Liver (tissue), 9 donors: ENCODE data around the gene P2RX5. TPM values are rescaled to one million over a fixed set of nuclear protein-coding genes. Genes with fewer than 3 reads are reported as not detected.

Experiments
- DNase-seq: peaks from one replicate; pipeline ENCODE4 v3.0.0-alpha.2; 2017; ENCODE audit warnings: low spot score
- H3K27ac ChIP-seq, 2 donors: one replicate each; pipeline ENCODE4 v1.7.0; 2013; ENCODE audit warnings: inconsistent platforms in 2 of 2, low read length in 2 of 2, control low read depth in 1 of 2, low read depth in 1 of 2, mild to moderate bottlenecking in 1 of 2
- H3K27me3 ChIP-seq, 4 donors: one replicate each; pipeline versions ENCODE4 v1.6.1 to v1.7.0; 2013; ENCODE audit warnings: low read length in 3 of 4, inconsistent platforms in 1 of 4, mild to moderate bottlenecking in 1 of 4, moderate library complexity in 1 of 4; ENCODE audit not compliant: control insufficient read depth in 4 of 4, insufficient read depth in 4 of 4
- H3K36me3 ChIP-seq, 4 donors: one replicate each; pipeline versions ENCODE4 v1.6.1 to v1.7.0; 2013; ENCODE audit warnings: low read length in 3 of 4, mild to moderate bottlenecking in 3 of 4, low read depth in 1 of 4, moderate library complexity in 1 of 4; ENCODE audit not compliant: control insufficient read depth in 4 of 4, insufficient read depth in 3 of 4
- H3K4me1 ChIP-seq, 4 donors: one replicate each; pipeline versions ENCODE4 v1.6.1 to v1.7.0; 2013; ENCODE audit warnings: low read length in 3 of 4, mild to moderate bottlenecking in 3 of 4, moderate library complexity in 1 of 4; ENCODE audit not compliant: control insufficient read depth in 4 of 4, insufficient read depth in 4 of 4
- H3K4me3 ChIP-seq, 3 donors: one replicate each; pipeline versions ENCODE4 v1.6.1 to v1.7.0; 2013; ENCODE audit warnings: low read length in 3 of 3, control low read depth in 1 of 3, low read depth in 1 of 3, mild to moderate bottlenecking in 1 of 3
- H3K9ac ChIP-seq, 2 donors: one replicate each; pipeline ENCODE4 v1.7.0; 2013; ENCODE audit warnings: low read length in 2 of 2, mild to moderate bottlenecking in 2 of 2, moderate library complexity in 2 of 2, control low read depth in 1 of 2, low read depth in 1 of 2
- H3K9me3 ChIP-seq, 4 donors: one replicate each; pipeline versions ENCODE4 v1.6.1 to v1.7.0; 2013; ENCODE audit warnings: low read length in 3 of 4; ENCODE audit not compliant: control insufficient read depth in 4 of 4
- ATF3 ChIP-seq: IDR thresholded peaks from 2 replicates; pipeline ENCODE4 v1.6.1; 2016; ENCODE audit warnings: antibody characterized with exemption
- CTCF ChIP-seq: fragments of 150-350 bp; IDR thresholded peaks from 2 replicates; pipeline ENCODE4 v1.5.1; 2017; ENCODE audit warnings: improper control_type of control experiment, low read depth, low read length; ENCODE audit not compliant: missing input control
- EGR1 ChIP-seq, 2 donors: IDR thresholded peaks; 2 replicates each; pipeline ENCODE4 v1.6.1; 2016 to 2018; ENCODE audit warnings: antibody characterized with exemption in 2 of 2, low read depth in 2 of 2
- FOXA1 ChIP-seq: IDR thresholded peaks from 2 replicates; pipeline ENCODE4 v1.6.1; 2016; ENCODE audit warnings: antibody characterized with exemption
- FOXA2 ChIP-seq: IDR thresholded peaks from 2 replicates; pipeline ENCODE4 v1.6.1; 2016; ENCODE audit warnings: antibody characterized with exemption
- GABPA ChIP-seq, 2 donors: IDR thresholded peaks in 1 of 2; conservative IDR thresholded peaks in 1 of 2; 2 replicates each; pipeline ENCODE4 v1.6.1; 2016; ENCODE audit warnings: antibody characterized with exemption in 2 of 2, mild to moderate bottlenecking in 1 of 2, moderate library complexity in 1 of 2
- HNF4A ChIP-seq, 2 donors: conservative IDR thresholded peaks; 2 replicates each; pipeline ENCODE4 v1.6.1; 2016; ENCODE audit warnings: antibody characterized with exemption in 2 of 2, mild to moderate bottlenecking in 2 of 2
- HNF4G ChIP-seq: IDR thresholded peaks from 2 replicates; pipeline ENCODE4 v1.6.1; 2016; ENCODE audit warnings: antibody characterized with exemption
- JUND ChIP-seq, 2 donors: IDR thresholded peaks; 2 replicates each; pipeline ENCODE4 v1.6.1; 2016; ENCODE audit warnings: antibody characterized with exemption in 2 of 2
- MAX ChIP-seq: IDR thresholded peaks from 2 replicates; pipeline ENCODE4 v1.6.1; 2016; ENCODE audit warnings: antibody characterized with exemption
- NR2F2 ChIP-seq: IDR thresholded peaks from 2 replicates; pipeline ENCODE4 v1.6.1; 2016; ENCODE audit warnings: antibody characterized with exemption
- RAD21 ChIP-seq, 2 donors: IDR thresholded peaks; 2 replicates each; pipeline ENCODE4 v1.6.1; 2016; ENCODE audit warnings: antibody characterized with exemption in 2 of 2, mild to moderate bottlenecking in 2 of 2
- REST ChIP-seq: IDR thresholded peaks from 2 replicates; pipeline ENCODE4 v1.6.1; 2016; ENCODE audit warnings: antibody characterized with exemption, mild to moderate bottlenecking
- RXRA ChIP-seq, 2 donors: IDR thresholded peaks; 2 replicates each; pipeline ENCODE4 v1.6.1; 2017 to 2018; ENCODE audit warnings: antibody characterized with exemption in 2 of 2, mild to moderate bottlenecking in 1 of 2
- SP1 ChIP-seq: IDR thresholded peaks from 2 replicates; pipeline ENCODE4 v1.6.1; 2018; ENCODE audit warnings: antibody characterized with exemption, mild to moderate bottlenecking
- YY1 ChIP-seq: IDR thresholded peaks from 2 replicates; pipeline ENCODE4 v1.6.1; 2016; ENCODE audit warnings: antibody characterized with exemption, mild to moderate bottlenecking
- ZBTB33 ChIP-seq: IDR thresholded peaks from 2 replicates; pipeline ENCODE4 v1.6.1; 2016; ENCODE audit warnings: antibody characterized with exemption
- WGBS: extraction: QIAGEN DNeasy Blood & Tissue Kit; methylation state at CpG from one replicate; pipeline ENCODE4 v1.1.7; 2013; 5-methylcytosine and 5-hydroxymethylcytosine counted together
- polyA plus RNA-seq, 2 donors: library from polyadenylated mRNA; stranded (reverse) in 1 of 2; unstranded in 1 of 2; fragments of 200-250 nt in 1 of 2; fragments of >200 nt in 1 of 2; fragmentation: Nextera tagmentation in 1 of 2; extraction: Ambion mirVana in 1 of 2; gene quantifications; one replicate each; pipeline versions ENCODE4 v1.2.1 to v1.2.3, GENCODE V29; 2013 to 2015
- total RNA-seq, 2 donors: library from RNA; depleted of rRNA; stranded (reverse); fragments of >200 nt; gene quantifications; one replicate each; pipeline ENCODE4 v1.2.3, GENCODE V29; 2014
- donor health status: healthy.
- donor health status: healthy.
- donor health status: healthy.
- donor health status: healthy.
- donor health status: healthy.

P2RX5 gene
- total and polyA plus RNA-seq, 4 donors: 0.31 to 1.8 (median 1.1) TPM

GRCh38 chr17:3688852-3689261 is 7.1 kb downstream of the P2RX5 start:
- TF ChIP-seq NR2F2 (no peak), REST (no peak), CTCF (no peak), EGR1 (IDR thresholded peaks at IDR 0.05; ENCODE audit: low read depth in 2 of 2) (no peak), YY1 (no peak), FOXA2 (no peak), ZBTB33 (no peak), SP1 (no peak), HNF4A (conservative IDR thresholded peaks at IDR 0.05) (no peak), HNF4G (no peak)
- 81% methylated on average over 14 of the region's 14 CpGs for WGBS
- Histone ChIP-seq H3K9ac (no peak overlapping the region), H3K4me1 (no peaks in the 10 kb centered on the region), H3K36me3 (no peaks in the 10 kb centered on the region), H3K4me3 (no peak overlapping the region), H3K27me3 (no peaks in the 10 kb centered on the region), H3K27ac (no peak overlapping the region), H3K9me3 (no peaks in the 10 kb centered on the region)
- DNase-seq: no peak

- no peaks in the 10 kb centered on the region for H3K36me3 ChIP-seq
- H3K27ac ChIP-seq: no peak overlapping the region
- no peaks in the 10 kb centered on the region for H3K4me1 ChIP-seq
- H3K4me3 ChIP-seq: no peak overlapping the region
- no peaks in the 10 kb centered on the region for H3K27me3 ChIP-seq
- H3K9ac ChIP-seq: no peak overlapping the region
- 61% methylated on average over 19 of the region's 19 CpGs for WGBS
- no peaks in the 10 kb centered on the region for H3K9me3 ChIP-seq
- no peak for DNase-seq
- TF ChIP-seq ZBTB33 (no peak), YY1 (no peak), FOXA2 (no peak), MAX (no peak), EGR1 (IDR thresholded peaks at IDR 0.05; ENCODE audit: low read depth in 2 of 2) (no peak), RXRA (IDR thresholded peaks at IDR 0.05) (no peak), HNF4G (no peak), SP1 (no peak), RAD21 (IDR thresholded peaks at IDR 0.05) (no peak), ATF3 (no peak), GABPA (IDR thresholded peaks at IDR 0.05 in 1 of 2, conservative IDR thresholded peaks at IDR 0.05 in 1 of 2) (no peak), REST (no peak), NR2F2 (no peak), JUND (IDR thresholded peaks at IDR 0.05) (no peak), FOXA1 (no peak)
Observed at GRCh38 chr17:3688027-3688553, 7.9 kb downstream of the P2RX5 start.
